SKM-1 (cell line): ENCODE data around the gene MEIOB.

Source experiments
- DNase-seq: peaks from one replicate; lab custom pipeline; 2025; ENCODE audit not compliant: unreplicated experiment; lab: John Stamatoyannopoulos, UW

MEIOB gene

GRCh38 chr16:1832838-1833454 is 39.0 kb downstream of the MEIOB start:
- DNase-seq = no peak

GRCh38 chr16:1831186-1832075 is 40.5 kb downstream of the MEIOB start:
- DNase-seq = no peak

GRCh38 chr16:1830213-1830612 is 41.8 kb downstream of the MEIOB start:
- no peak for DNase-seq

GRCh38 chr16:1828645-1829410 is 43.1 kb downstream of the MEIOB start:
- DNase-seq = no peak

GRCh38 chr16:1826691-1827573 is 45.0 kb downstream of the MEIOB start, which contains the start of the genes FAHD1 and HAGH:
FAHD1 (plus strand) TSS chr16:1827206; CDS start chr16:1827239, 33 bp downstream.
HAGH (minus strand) TSS chr16:1826825; CDS start chr16:1826787, 38 bp downstream.
- DNase-seq = peak; percentile 86

- peak; percentile 36 for DNase-seq
These were observed 45.9 kb downstream of the MEIOB start for GRCh38 chr16:1825864-1826690.

- no peak for DNase-seq
These were observed 46.5 kb downstream of the MEIOB start for GRCh38 chr16:1825381-1825863.

- no peak for DNase-seq
These were observed 48.1 kb downstream of the MEIOB start for GRCh38 chr16:1823821-1824220.

- no peak for DNase-seq
These were observed 49.2 kb downstream of the MEIOB start for GRCh38 chr16:1822801-1823200.

- no peak for DNase-seq
These were observed 49.9 kb downstream of the MEIOB start for GRCh38 chr16:1821861-1822611.

- DNase-seq = no peak
These were observed 51.0 kb downstream of the MEIOB start for GRCh38 chr16:1820946-1821290.

- no peak for DNase-seq
These were observed 51.6 kb downstream of the MEIOB start for GRCh38 chr16:1820096-1820945.

GRCh38 chr16:1819611-1820010 is 52.4 kb downstream of the MEIOB start:
- DNase-seq = no peak

- no peak for DNase-seq
These were observed 53.0 kb downstream of the MEIOB start for GRCh38 chr16:1818873-1819525.

- no peak for DNase-seq
These were observed 53.6 kb downstream of the MEIOB start for GRCh38 chr16:1818204-1818872.

GRCh38 chr16:1817716-1818115 is 54.2 kb downstream of the MEIOB start:
- DNase-seq = no peak

GRCh38 chr16:1817276-1817589 is 54.7 kb downstream of the MEIOB start:
- no peak for DNase-seq
